ENCODE data around the gene BMPR1A.

The BMPR1A gene

GRCh38 chr10:86755454-86755739 is 1.0 kb upstream of the BMPR1A start:
- Histone ChIP-seq H3K4me3 (ENCODE audit: low read length) (no peak overlapping the region), H3K9me2 (replicated peaks; ENCODE audit: control insufficient read depth, low read length) (no peaks in the 10 kb centered on the region), H3K4me1 (ENCODE audit: control insufficient read depth, low read length) (no peaks in the 10 kb centered on the region), H3K4me2 (ENCODE audit: low read length) (no peak overlapping the region), H3F3A (ENCODE audit: control insufficient read depth, insufficient read depth) (0 out of 2 replicates have a peak, but pooled peaks cover 3% of the 10 kb centered on the region), H3K27me3 (ENCODE audit: control insufficient read depth, low read length) (peaks cover 63% of the 10 kb centered on the region), H3K9me3 (ENCODE audit: control insufficient read depth, insufficient read depth, low read length) (no peaks in the 10 kb centered on the region), H4K20me1 (ENCODE audit: control insufficient read depth, insufficient read depth, low read depth, low read length) (0 out of 2 replicates have a peak, but pooled peaks cover 3% of the 10 kb centered on the region), H3K36me3 (ENCODE audit: control insufficient read depth, low read length) (no peaks in the 10 kb centered on the region), H3K27ac (ENCODE audit: low read depth, low read length) (no peak overlapping the region), H3K79me2 (ENCODE audit: control insufficient read depth, low read length) (no peaks in the 10 kb centered on the region)
- TF ChIP-seq CTCF (IDR thresholded peaks at IDR 0.05; ENCODE audit: low read depth, low read length, poor library complexity, severe bottlenecking) (no peak), EZH2phosphoT487 (IDR thresholded peaks at IDR 0.05; ENCODE audit: borderline replicate concordance, low read length) (no peak)

- peak; percentile 86; the same call in 1 of the 2 replicates for TF ChIP-seq EZH2phosphoT487 (IDR thresholded peaks at IDR 0.05; ENCODE audit: borderline replicate concordance, low read length)
- TF ChIP-seq CTCF (IDR thresholded peaks at IDR 0.05; ENCODE audit: low read depth, low read length, poor library complexity, severe bottlenecking) = no peak
- peaks cover 63% of the 10 kb centered on the region for H3K27me3 ChIP-seq (ENCODE audit: control insufficient read depth, low read length)
- no peaks in the 10 kb centered on the region for H3K36me3 ChIP-seq (ENCODE audit: control insufficient read depth, low read length)
- H3K4me1 ChIP-seq (ENCODE audit: control insufficient read depth, low read length) = no peaks in the 10 kb centered on the region
- no peaks in the 10 kb centered on the region for H3K9me2 ChIP-seq (replicated peaks; ENCODE audit: control insufficient read depth, low read length)
- peak overlapping the region; percentile 37 for H3K4me2 ChIP-seq (ENCODE audit: low read length)
- H3K4me3 ChIP-seq (ENCODE audit: low read length) = peak overlapping the region; percentile 30
- 0 out of 2 replicates have a peak, but pooled peaks cover 3% of the 10 kb centered on the region for H3F3A ChIP-seq (ENCODE audit: control insufficient read depth, insufficient read depth)
- no peaks in the 10 kb centered on the region for H3K79me2 ChIP-seq (ENCODE audit: control insufficient read depth, low read length)
- H3K27ac ChIP-seq (ENCODE audit: low read depth, low read length) = no peak overlapping the region
- H3K9me3 ChIP-seq (ENCODE audit: control insufficient read depth, insufficient read depth, low read length) = no peaks in the 10 kb centered on the region
- H4K20me1 ChIP-seq (ENCODE audit: control insufficient read depth, insufficient read depth, low read depth, low read length) = 0 out of 2 replicates have a peak, but pooled peaks cover 3% of the 10 kb centered on the region
Measured at GRCh38 chr10:86755740-86756510, 494 bp upstream of the BMPR1A start.

DNA sequence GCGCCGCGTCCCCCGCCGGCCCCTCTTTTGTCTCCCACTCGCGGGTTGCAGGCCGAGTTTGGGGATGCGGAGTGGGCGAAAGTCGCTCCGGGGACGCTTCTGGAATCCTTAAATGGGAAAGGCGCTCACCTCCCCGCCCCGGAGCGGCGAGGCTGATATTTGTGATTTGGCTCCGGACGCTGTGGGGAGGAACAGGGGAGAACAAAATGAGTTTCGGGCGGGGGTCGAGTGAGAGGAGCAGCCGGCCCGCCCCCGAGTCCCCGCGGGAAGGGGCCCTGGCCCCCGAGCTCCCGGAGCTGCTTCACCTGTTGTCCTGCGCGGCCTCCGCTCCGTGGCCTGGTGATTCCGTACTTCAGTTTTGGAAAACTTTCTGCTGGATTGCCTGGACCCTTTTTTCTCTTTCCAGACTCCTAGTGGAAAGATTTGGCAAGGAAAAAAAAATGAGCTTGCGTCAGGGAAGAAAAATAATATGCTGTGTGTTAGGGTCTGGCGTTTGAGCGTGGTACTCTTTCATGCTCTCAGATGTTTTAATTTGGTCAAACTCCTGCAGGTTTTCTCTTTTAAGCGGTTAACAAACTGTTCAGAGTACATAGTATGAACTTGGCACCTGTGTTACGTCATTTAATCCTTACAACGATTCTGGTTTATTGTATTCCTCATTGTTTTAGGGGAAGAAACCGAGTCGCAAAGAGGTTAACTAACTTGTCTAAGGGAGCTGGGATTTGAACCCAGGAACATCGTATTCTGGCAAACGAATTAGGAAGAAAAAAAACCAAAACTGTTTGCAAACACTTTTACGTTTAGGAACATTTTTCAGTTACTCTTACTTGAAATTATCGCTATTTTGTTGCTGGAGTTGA is 924 bp downstream of the BMPR1A start:
- Histone ChIP-seq H3K36me3 (ENCODE audit: control insufficient read depth, low read length) (no peaks in the 10 kb centered on the region), H4K20me1 (ENCODE audit: control insufficient read depth, insufficient read depth, low read depth, low read length) (0 out of 2 replicates have a peak, but pooled peaks cover 3% of the 10 kb centered on the region), H3K9me3 (ENCODE audit: control insufficient read depth, insufficient read depth, low read length) (no peaks in the 10 kb centered on the region), H3K4me2 (ENCODE audit: low read length) (no peak overlapping the region), H3K4me1 (ENCODE audit: control insufficient read depth, low read length) (no peaks in the 10 kb centered on the region), H3K27me3 (ENCODE audit: control insufficient read depth, low read length) (peaks cover 64% of the 10 kb centered on the region), H3K9me2 (replicated peaks; ENCODE audit: control insufficient read depth, low read length) (no peaks in the 10 kb centered on the region), H3K79me2 (ENCODE audit: control insufficient read depth, low read length) (no peaks in the 10 kb centered on the region), H3K4me3 (ENCODE audit: low read length) (no peak overlapping the region), H3K27ac (ENCODE audit: low read depth, low read length) (no peak overlapping the region), H3F3A (ENCODE audit: control insufficient read depth, insufficient read depth) (0 out of 2 replicates have a peak, but pooled peaks cover 3% of the 10 kb centered on the region)
- TF ChIP-seq EZH2phosphoT487 (IDR thresholded peaks at IDR 0.05; ENCODE audit: borderline replicate concordance, low read length) (no peak; the same call in 1 of the 2 replicates), CTCF (IDR thresholded peaks at IDR 0.05; ENCODE audit: low read depth, low read length, poor library complexity, severe bottlenecking) (no peak)

Data from DOHH2 (cell line).